HL-60 (cell line): ENCODE data around the gene AFAP1.

Experiments used
- GABPA ChIP-seq: IDR thresholded peaks from 2 replicates; pipeline ENCODE4 v1.6.1; 2012; ENCODE audit warnings: low read depth
- POLR2AphosphoS5 ChIP-seq: IDR thresholded peaks from 2 replicates; pipeline ENCODE4 v1.6.1; 2012; ENCODE audit warnings: low read depth
- REST ChIP-seq: IDR thresholded peaks from 2 replicates; pipeline ENCODE4 v1.6.1; 2012; ENCODE audit warnings: low read depth; ENCODE audit not compliant: insufficient replicate concordance
- SPI1 ChIP-seq: IDR thresholded peaks from 2 replicates; pipeline ENCODE4 v1.6.1; 2012; ENCODE audit warnings: low read depth, mild to moderate bottlenecking, borderline replicate concordance
- TF ChIP-seq, protein P1 (sequence below): IDR thresholded peaks from one replicate; pipeline ENCODE4 v1.5.1; 2011; ENCODE audit warnings: low read length, control low read depth, inconsistent platforms; ENCODE audit not compliant: insufficient read depth

DNA sequence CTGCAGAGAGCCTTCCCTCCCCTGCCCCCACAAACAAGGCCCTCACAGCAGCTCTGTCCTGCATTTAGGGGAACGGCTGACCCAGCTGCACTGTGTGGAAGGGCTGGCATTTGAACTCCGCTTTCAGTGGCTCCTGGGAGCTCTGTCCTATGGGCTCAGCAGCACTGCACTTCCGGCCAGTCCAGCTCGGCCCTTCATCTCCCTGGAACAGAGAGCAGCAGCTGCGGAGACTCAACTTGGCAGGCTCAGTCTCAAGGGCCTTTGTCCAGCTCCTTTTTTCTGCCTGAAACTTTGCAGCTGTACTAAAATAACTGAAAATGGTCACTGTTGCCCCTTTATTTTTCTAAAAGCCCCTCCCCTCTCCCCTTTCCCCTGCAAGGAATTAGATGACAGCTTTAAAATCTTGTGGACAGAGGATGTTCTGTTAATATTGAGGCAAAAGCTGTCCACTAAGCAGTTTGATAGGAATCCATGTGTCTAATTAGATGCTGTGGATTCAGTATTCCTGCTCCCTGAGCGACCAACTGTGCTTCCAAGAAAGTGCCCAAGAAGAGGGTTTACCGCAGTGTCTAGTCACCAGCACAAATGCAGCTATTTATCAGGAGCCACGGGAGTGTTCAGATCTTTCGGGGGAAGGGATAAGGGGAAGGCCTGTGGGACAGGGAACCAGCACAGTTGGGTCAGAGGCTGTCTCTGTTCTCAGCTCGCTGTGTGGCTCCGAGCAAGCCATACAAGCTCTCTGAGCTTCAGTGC lies 133.1 kb downstream of the AFAP1 start:
- TF ChIP-seq, protein P1, sequence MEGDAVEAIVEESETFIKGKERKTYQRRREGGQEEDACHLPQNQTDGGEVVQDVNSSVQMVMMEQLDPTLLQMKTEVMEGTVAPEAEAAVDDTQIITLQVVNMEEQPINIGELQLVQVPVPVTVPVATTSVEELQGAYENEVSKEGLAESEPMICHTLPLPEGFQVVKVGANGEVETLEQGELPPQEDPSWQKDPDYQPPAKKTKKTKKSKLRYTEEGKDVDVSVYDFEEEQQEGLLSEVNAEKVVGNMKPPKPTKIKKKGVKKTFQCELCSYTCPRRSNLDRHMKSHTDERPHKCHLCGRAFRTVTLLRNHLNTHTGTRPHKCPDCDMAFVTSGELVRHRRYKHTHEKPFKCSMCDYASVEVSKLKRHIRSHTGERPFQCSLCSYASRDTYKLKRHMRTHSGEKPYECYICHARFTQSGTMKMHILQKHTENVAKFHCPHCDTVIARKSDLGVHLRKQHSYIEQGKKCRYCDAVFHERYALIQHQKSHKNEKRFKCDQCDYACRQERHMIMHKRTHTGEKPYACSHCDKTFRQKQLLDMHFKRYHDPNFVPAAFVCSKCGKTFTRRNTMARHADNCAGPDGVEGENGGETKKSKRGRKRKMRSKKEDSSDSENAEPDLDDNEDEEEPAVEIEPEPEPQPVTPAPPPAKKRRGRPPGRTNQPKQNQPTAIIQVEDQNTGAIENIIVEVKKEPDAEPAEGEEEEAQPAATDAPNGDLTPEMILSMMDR = no peak
- no peak for TF ChIP-seq POLR2AphosphoS5
- TF ChIP-seq SPI1 = no peak
- TF ChIP-seq REST = no peak
- TF ChIP-seq GABPA = no peak
